Mesendoderm (in vitro differentiated cells): ENCODE data around the gene RGS6.

Experiments used
- DNase-seq: peaks from one replicate; pipeline ENCODE4 v3.0.0; 2013
- H2AK5ac ChIP-seq: 2 replicates; pipeline ENCODE4 v1.6.1; 2013; ENCODE audit warnings: low read length, inconsistent platforms
- H2BK120ac ChIP-seq: 2 replicates; pipeline ENCODE4 v1.6.1; 2013; ENCODE audit warnings: low read depth, mild to moderate bottlenecking, low read length, moderate library complexity, mixed read lengths
- H2BK15ac ChIP-seq: replicated peaks from 2 replicates; pipeline ENCODE4 v1.6.1; 2013; ENCODE audit warnings: low read depth, mild to moderate bottlenecking, moderate library complexity
- H2BK5ac ChIP-seq: 2 replicates; pipeline ENCODE4 v1.6.1; 2013; ENCODE audit warnings: low read length, inconsistent platforms
- H3K18ac ChIP-seq: 2 replicates; pipeline ENCODE4 v1.6.1; 2013; ENCODE audit warnings: mild to moderate bottlenecking, low read length, mixed read lengths
- H3K23ac ChIP-seq: one replicate; pipeline ENCODE4 v1.6.1; 2013; ENCODE audit warnings: low read length
- H3K27ac ChIP-seq: 2 replicates; pipeline ENCODE4 v1.5.1; 2013; ENCODE audit warnings: low read depth, mild to moderate bottlenecking, inconsistent platforms, low read length, moderate library complexity
- H3K27me3 ChIP-seq: 2 replicates; pipeline ENCODE4 v1.6.1; 2013; ENCODE audit warnings: low read length, control low read depth, mild to moderate bottlenecking, inconsistent platforms; ENCODE audit not compliant: insufficient read depth, poor library complexity
- H3K36me3 ChIP-seq: 2 replicates; pipeline ENCODE4 v1.6.1; 2013; ENCODE audit warnings: low read length, inconsistent platforms; ENCODE audit not compliant: control insufficient read depth, insufficient read depth
- H3K4ac ChIP-seq: one replicate; pipeline ENCODE4 v1.6.1; 2013; ENCODE audit warnings: low read depth, mild to moderate bottlenecking, low read length, moderate library complexity
- H3K4me1 ChIP-seq: 2 replicates; pipeline ENCODE4 v1.6.1; 2013; ENCODE audit warnings: low read depth, low read length, inconsistent platforms; ENCODE audit not compliant: control insufficient read depth
- H3K4me2 ChIP-seq: 2 replicates; pipeline ENCODE4 v1.6.1; 2013; ENCODE audit warnings: low read length
- H3K4me3 ChIP-seq: 2 replicates; pipeline ENCODE4 v1.5.1; 2013; ENCODE audit warnings: mild to moderate bottlenecking, low read length
- H3K56ac ChIP-seq: one replicate; pipeline ENCODE4 v1.6.1; 2013; ENCODE audit warnings: low read length
- H3K79me1 ChIP-seq: 2 replicates; pipeline ENCODE4 v1.6.1; 2013; ENCODE audit warnings: low read length, inconsistent platforms
- H3K79me2 ChIP-seq: 2 replicates; pipeline ENCODE4 v1.6.1; 2013; ENCODE audit warnings: mild to moderate bottlenecking, low read length; ENCODE audit not compliant: control insufficient read depth, insufficient read depth
- H3K9ac ChIP-seq: 2 replicates; pipeline ENCODE4 v1.6.1; 2013; ENCODE audit warnings: low read length, inconsistent platforms
- H4K5ac ChIP-seq: one replicate; pipeline ENCODE4 v1.6.1; 2013; ENCODE audit warnings: low read length
- H4K8ac ChIP-seq: one replicate; pipeline ENCODE4 v1.6.1; 2013; ENCODE audit warnings: low read depth, mild to moderate bottlenecking, control low read depth, low read length, moderate library complexity
- WGBS: extraction: QIAGEN DNeasy Blood & Tissue Kit; methylation state at CpG from one replicate; pipeline ENCODE4 v1.1.7; 2013; ENCODE audit warnings: low lambda C conversion rate, missing lambda C conversion rate; ENCODE audit not compliant: insufficient coverage; ENCODE audit errors: extremely low coverage; 5-methylcytosine and 5-hydroxymethylcytosine counted together

The RGS6 gene

GRCh38 chr14:72560331-72560730 lies 628.1 kb downstream of the RGS6 start:
- peak overlapping the region; percentile 73 for H3K56ac ChIP-seq
- no CpG with 5 or more reads among the region's 5 CpGs for WGBS

DNA sequence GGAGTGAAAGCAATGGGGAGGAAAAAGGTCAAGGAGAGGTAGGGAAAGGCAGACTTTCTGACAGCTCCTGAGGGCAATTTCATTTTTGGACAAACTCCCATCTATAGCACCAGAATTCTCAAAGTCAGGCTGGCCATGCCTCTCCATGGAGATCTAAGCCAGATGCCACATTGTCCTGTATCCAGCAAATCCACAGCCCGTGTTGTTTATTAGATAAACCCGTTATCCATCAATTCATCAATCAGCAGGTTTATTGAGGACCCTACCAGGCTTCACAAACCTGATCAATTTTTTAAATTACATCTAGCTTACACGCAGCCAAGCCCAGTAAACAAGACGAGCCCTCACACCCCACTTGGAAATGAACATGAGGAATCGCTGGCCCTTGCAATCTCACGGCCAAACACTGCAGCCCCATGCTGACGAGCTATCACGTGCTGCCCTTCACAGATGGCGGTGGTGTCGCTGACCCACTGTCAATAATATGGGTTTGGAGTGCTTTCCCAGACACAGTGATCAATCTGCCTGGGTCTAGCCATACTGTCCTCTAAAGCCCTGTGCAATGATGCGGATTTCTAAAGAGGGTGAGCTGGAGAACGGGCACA lies 628.8 kb downstream of the RGS6 start:
- H3K79me1 ChIP-seq, result no peaks in the 10 kb centered on the region
- no peak overlapping the region for H3K18ac ChIP-seq
- peak overlapping the region; percentile 48 for H3K23ac ChIP-seq
- peak overlapping the region; percentile 22 for H2AK5ac ChIP-seq
- no peak overlapping the region for H3K56ac ChIP-seq
- no peaks in the 10 kb centered on the region for H3K27me3 ChIP-seq
- H3K79me2 ChIP-seq, result no peaks in the 10 kb centered on the region
- H4K5ac ChIP-seq, result no peak overlapping the region
- WGBS, result no CpG with 5 or more reads among the region's 12 CpGs
- H3K4ac ChIP-seq, result no peak overlapping the region
- no peak overlapping the region for H3K9ac ChIP-seq
- no peak overlapping the region for H2BK120ac ChIP-seq
- H2BK5ac ChIP-seq, result no peak overlapping the region
- H3K4me3 ChIP-seq, result no peak overlapping the region
- H3K4me1 ChIP-seq, result peaks cover 18% of the 10 kb centered on the region
- H2BK15ac ChIP-seq, result no peak overlapping the region
- DNase-seq, result no peak
- H3K36me3 ChIP-seq, result no peaks in the 10 kb centered on the region
- no peak overlapping the region for H4K8ac ChIP-seq
- H3K27ac ChIP-seq, result no peak overlapping the region
- no peak overlapping the region for H3K4me2 ChIP-seq

More at GRCh38 chr14:72560331-72560730, 628.1 kb downstream of the RGS6 start:
- H2BK15ac ChIP-seq, result no peak overlapping the region
- peak overlapping the region; percentile 43 for H3K18ac ChIP-seq
- no peak overlapping the region for H2BK120ac ChIP-seq
- H3K27ac ChIP-seq, result no peak overlapping the region
- no peak overlapping the region for H3K23ac ChIP-seq
- H3K4me2 ChIP-seq, result no peak overlapping the region
- H3K4me1 ChIP-seq, result peaks cover 18% of the 10 kb centered on the region
- DNase-seq, result peak; percentile 63
- H3K79me2 ChIP-seq, result no peaks in the 10 kb centered on the region
- no peak overlapping the region for H4K8ac ChIP-seq
- no peaks in the 10 kb centered on the region for H3K79me1 ChIP-seq
- H2AK5ac ChIP-seq, result peak overlapping the region; percentile 14
- H2BK5ac ChIP-seq, result peak overlapping the region; percentile 31
- H4K5ac ChIP-seq, result no peak overlapping the region
- H3K4me3 ChIP-seq, result no peak overlapping the region
- no peaks in the 10 kb centered on the region for H3K27me3 ChIP-seq
- peak overlapping the region; percentile 15 for H3K9ac ChIP-seq
- H3K36me3 ChIP-seq, result no peaks in the 10 kb centered on the region
- H3K4ac ChIP-seq, result no peak overlapping the region

DNA sequence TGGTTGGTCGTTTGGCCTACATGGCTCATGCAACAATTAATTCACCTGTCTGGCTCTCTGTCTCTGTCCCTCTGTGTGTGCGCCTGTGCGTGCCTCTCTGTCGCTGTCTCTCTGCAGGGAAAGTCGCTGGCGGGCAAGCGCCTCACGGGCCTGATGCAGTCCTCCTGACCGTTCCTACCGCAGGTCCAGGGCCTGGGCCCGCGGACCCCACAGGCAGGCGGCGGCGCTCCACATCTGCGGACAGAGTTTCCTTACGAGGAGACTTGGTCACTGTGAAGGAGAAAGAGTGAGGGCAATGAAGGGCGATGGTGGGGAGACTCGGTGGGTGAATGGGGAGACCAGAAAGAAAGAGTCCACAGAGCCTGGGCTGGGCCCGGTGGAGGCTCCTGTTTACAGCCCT lies 630.1 kb downstream of the RGS6 start:
- Histone ChIP-seq H2BK5ac (no peak overlapping the region), H3K27me3 (no peaks in the 10 kb centered on the region), H3K4me1 (peaks cover 18% of the 10 kb centered on the region), H3K4me2 (no peak overlapping the region), H4K8ac (no peak overlapping the region), H3K23ac (no peak overlapping the region), H3K79me2 (no peaks in the 10 kb centered on the region), H3K79me1 (no peaks in the 10 kb centered on the region), H3K18ac (no peak overlapping the region), H3K4ac (no peak overlapping the region), H3K36me3 (no peaks in the 10 kb centered on the region), H2AK5ac (no peak overlapping the region), H3K27ac (no peak overlapping the region), H2BK120ac (no peak overlapping the region), H4K5ac (no peak overlapping the region), H2BK15ac (no peak overlapping the region), H3K4me3 (no peak overlapping the region), H3K9ac (no peak overlapping the region), H3K56ac (no peak overlapping the region)
- no peak for DNase-seq
- WGBS, result no CpG with 5 or more reads among the region's 20 CpGs

DNA sequence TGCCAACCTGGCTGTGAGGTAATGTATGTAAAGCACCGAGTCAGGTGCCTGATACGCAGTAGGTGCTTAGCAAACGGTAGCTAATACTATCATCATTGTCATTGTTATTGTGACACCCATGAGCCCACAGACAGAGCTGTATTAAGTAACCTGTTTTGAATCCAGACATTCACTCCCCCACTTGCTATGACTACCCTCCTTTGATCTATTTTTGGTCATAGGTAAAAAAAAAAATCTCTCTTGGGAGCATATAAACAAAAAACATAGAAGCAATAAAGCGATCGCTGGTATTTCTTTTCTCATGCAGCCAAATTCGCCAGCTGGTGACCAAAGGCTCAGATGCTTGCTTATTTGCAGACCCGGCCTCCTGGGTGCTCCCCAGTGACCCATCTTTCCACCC lies 631.4 kb downstream of the RGS6 start:
- Histone ChIP-seq H4K5ac (no peak overlapping the region), H3K4me1 (peaks cover 14% of the 10 kb centered on the region), H2AK5ac (no peak overlapping the region), H2BK15ac (no peak overlapping the region), H3K4me2 (no peak overlapping the region), H3K36me3 (no peaks in the 10 kb centered on the region), H4K8ac (no peak overlapping the region), H3K27me3 (no peaks in the 10 kb centered on the region), H3K56ac (no peak overlapping the region), H2BK120ac (no peak overlapping the region), H3K79me1 (no peaks in the 10 kb centered on the region), H3K18ac (no peak overlapping the region), H3K4ac (no peak overlapping the region), H3K4me3 (no peak overlapping the region), H3K27ac (no peak overlapping the region), H3K9ac (no peak overlapping the region), H3K23ac (no peak overlapping the region), H2BK5ac (no peak overlapping the region), H3K79me2 (no peaks in the 10 kb centered on the region)
- WGBS, result no CpG with 5 or more reads among the region's 7 CpGs
- no peak for DNase-seq

DNA sequence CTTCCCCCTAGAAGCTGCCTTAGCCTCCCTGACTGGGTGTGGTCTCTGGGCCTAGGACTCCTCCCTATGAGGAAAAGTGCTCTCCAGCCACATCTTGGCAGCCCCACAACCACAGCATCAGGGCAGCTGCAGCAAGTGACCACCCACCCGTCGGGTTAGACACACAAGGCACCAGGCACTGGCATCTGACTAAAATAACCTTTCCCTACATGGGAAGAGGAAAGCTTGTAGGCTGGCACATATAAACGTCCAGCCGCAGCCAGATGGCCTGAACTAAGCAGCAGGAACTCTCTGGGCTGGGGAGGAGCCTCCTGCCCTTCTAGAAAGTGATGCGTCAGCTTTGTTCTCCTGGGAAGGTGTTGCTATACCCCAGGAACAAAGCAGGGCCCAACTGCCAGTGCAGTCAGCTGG lies 632.9 kb downstream of the RGS6 start:
- Histone ChIP-seq H3K4me2 (no peak overlapping the region), H3K4me1 (peaks cover 3% of the 10 kb centered on the region), H2BK15ac (no peak overlapping the region), H4K5ac (no peak overlapping the region), H3K4ac (no peak overlapping the region), H3K4me3 (no peak overlapping the region), H3K9ac (no peak overlapping the region), H3K27ac (no peak overlapping the region), H3K56ac (no peak overlapping the region), H4K8ac (no peak overlapping the region), H3K79me1 (no peaks in the 10 kb centered on the region), H3K18ac (no peak overlapping the region), H3K23ac (no peak overlapping the region), H3K79me2 (no peaks in the 10 kb centered on the region), H3K27me3 (no peaks in the 10 kb centered on the region), H2BK5ac (no peak overlapping the region), H2AK5ac (no peak overlapping the region), H2BK120ac (no peak overlapping the region), H3K36me3 (no peaks in the 10 kb centered on the region)
- whole genome bisulfite sequencing, result no CpG with 5 or more reads among the region's 5 CpGs
- no peak for DNase-seq

GRCh38 chr14:72565917-72566316 lies 633.7 kb downstream of the RGS6 start:
- Histone ChIP-seq H2BK15ac (no peak overlapping the region), H3K27ac (no peak overlapping the region), H3K9ac (no peak overlapping the region), H3K36me3 (no peaks in the 10 kb centered on the region), H4K8ac (no peak overlapping the region), H3K18ac (no peak overlapping the region), H2BK5ac (no peak overlapping the region), H3K4me3 (no peak overlapping the region), H2AK5ac (no peak overlapping the region), H3K27me3 (no peaks in the 10 kb centered on the region), H2BK120ac (no peak overlapping the region), H3K4me2 (no peak overlapping the region), H4K5ac (no peak overlapping the region), H3K4ac (no peak overlapping the region), H3K79me2 (no peaks in the 10 kb centered on the region), H3K23ac (no peak overlapping the region), H3K4me1 (no peaks in the 10 kb centered on the region), H3K79me1 (no peaks in the 10 kb centered on the region), H3K56ac (no peak overlapping the region)
- no CpG with 5 or more reads among the region's 6 CpGs for WGBS
- DNase-seq, result no peak
